Activated CD8-positive, alpha-beta T cell treated with anti-CD3 and anti-CD28 coated beads for 36 hours (primary cell): ENCODE measurements around the gene COPS6. TPM values are rescaled to one million over a fixed set of nuclear protein-coding genes. Genes with fewer than 3 reads are reported as not detected.

ENCODE experiments used
- ATAC-seq: fragments of 200-7000 bp; cut with Tn5 transposase; one replicate; pipeline ENCODE4 v1.10.0; 2021; ENCODE audit warnings: mild to moderate bottlenecking, moderate library complexity
- CTCF ChIA-PET: fragments of 350-600 bp; sonication (Branson Sonifier 250); formaldehyde crosslinking; loops from one replicate; lab custom pipeline; 2021; ENCODE audit warnings: antibody characterized with exemption; lab: Charles Lee
- POLR2A ChIA-PET: fragments of 350-600 bp; sonication (Branson Sonifier 250); formaldehyde crosslinking; loops from one replicate; lab custom pipeline; 2021; ENCODE audit warnings: antibody characterized with exemption; lab: Charles Lee
- DNase-seq: peaks from one replicate; pipeline ENCODE4 v3.0.0-alpha.2; 2020
- H3K27ac Mint-ChIP-seq: one replicate; pipeline ENCODE4 v1.8.0; 2021; ENCODE audit warnings: mild to moderate bottlenecking, mixed read lengths
- H3K27me3 Mint-ChIP-seq: one replicate; pipeline ENCODE4 v1.8.0; 2021; ENCODE audit warnings: mixed read lengths
- H3K36me3 Mint-ChIP-seq: one replicate; pipeline ENCODE4 v1.8.0; 2021; ENCODE audit warnings: low read depth, mixed read lengths
- H3K4me1 Mint-ChIP-seq: one replicate; pipeline ENCODE4 v1.8.0; 2021; ENCODE audit warnings: low read depth, mixed read lengths
- H3K4me3 Mint-ChIP-seq: one replicate; pipeline ENCODE4 v1.8.0; 2021; ENCODE audit warnings: mild to moderate bottlenecking, moderate library complexity, mixed read lengths
- H3K9me3 Mint-ChIP-seq: one replicate; pipeline ENCODE4 v1.8.0; 2021; ENCODE audit warnings: mixed read lengths
- intact Hi-C: fragments of 100-400 bp; cut with micrococcal nuclease; formaldehyde crosslinking; loops from one replicate; pipeline ENCODE4 v1.10.0; 2022
- total RNA-seq, 2 experiments: library from RNA; stranded (reverse); gene quantifications; one replicate each; pipeline ENCODE4 v1.2.3, GENCODE V29; 2021
- TF ChIP-seq, protein P1 (sequence below): fragments of 200-600 bp; IDR thresholded peaks from one replicate; pipeline ENCODE4 v1.8.0; 2022; ENCODE audit warnings: antibody characterized with exemption, mild to moderate bottlenecking

The COPS6 gene
- total RNA-seq, 2 experiments from 2014 or later = 81.3 to 86.3 TPM

DNA sequence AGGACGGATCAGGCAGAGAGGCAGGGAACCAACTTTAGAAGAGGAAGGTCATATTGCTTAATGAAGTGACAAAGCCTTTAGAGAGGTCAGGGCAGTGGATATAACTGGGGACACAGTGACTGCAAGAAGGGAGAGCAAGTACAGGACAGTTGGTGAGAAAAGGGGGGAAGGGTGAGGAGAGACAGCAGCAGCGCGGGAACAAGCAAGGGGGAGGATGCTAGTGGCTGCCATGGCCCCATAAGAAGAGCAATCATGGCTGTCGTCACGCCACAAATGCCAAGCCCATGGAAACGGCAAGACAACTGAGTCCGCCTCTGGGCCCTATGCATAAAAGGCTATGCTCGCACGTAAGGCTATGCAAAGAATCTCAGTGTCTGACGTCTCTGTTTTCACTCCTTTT is 16.3 kb upstream of the COPS6 start:
- ATAC-seq (no peak), DNase-seq (no peak)
- no peaks in the 10 kb centered on the region for H3K27me3 Mint-ChIP-seq
- H3K27ac Mint-ChIP-seq = no peak overlapping the region
- TF ChIP-seq, protein P1, sequence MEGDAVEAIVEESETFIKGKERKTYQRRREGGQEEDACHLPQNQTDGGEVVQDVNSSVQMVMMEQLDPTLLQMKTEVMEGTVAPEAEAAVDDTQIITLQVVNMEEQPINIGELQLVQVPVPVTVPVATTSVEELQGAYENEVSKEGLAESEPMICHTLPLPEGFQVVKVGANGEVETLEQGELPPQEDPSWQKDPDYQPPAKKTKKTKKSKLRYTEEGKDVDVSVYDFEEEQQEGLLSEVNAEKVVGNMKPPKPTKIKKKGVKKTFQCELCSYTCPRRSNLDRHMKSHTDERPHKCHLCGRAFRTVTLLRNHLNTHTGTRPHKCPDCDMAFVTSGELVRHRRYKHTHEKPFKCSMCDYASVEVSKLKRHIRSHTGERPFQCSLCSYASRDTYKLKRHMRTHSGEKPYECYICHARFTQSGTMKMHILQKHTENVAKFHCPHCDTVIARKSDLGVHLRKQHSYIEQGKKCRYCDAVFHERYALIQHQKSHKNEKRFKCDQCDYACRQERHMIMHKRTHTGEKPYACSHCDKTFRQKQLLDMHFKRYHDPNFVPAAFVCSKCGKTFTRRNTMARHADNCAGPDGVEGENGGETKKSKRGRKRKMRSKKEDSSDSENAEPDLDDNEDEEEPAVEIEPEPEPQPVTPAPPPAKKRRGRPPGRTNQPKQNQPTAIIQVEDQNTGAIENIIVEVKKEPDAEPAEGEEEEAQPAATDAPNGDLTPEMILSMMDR = no peak
- CTCF ChIA-PET = interaction anchor here (1.1 kb wide), 1 partner anchor 14 kb away, joined by 3 read pairs; no protein-coding TSS in a partner anchor
- H3K4me1 Mint-ChIP-seq = peaks cover 1% of the 10 kb centered on the region
- peaks cover 81% of the 10 kb centered on the region for H3K36me3 Mint-ChIP-seq
- H3K9me3 Mint-ChIP-seq = peaks cover 29% of the 10 kb centered on the region
- POLR2A ChIA-PET = interaction anchor here (0.8 kb wide), 1 partner anchor 556 kb away, joined by 3 read pairs; no protein-coding TSS in a partner anchor
- H3K4me3 Mint-ChIP-seq = no peak overlapping the region
- intact Hi-C loops = no loop called here

GRCh38 chr7:100074841-100075240 is 13.9 kb upstream of the COPS6 start:
- peaks cover 9% of the 10 kb centered on the region for H3K4me1 Mint-ChIP-seq
- intact Hi-C loops = no loop called here
- H3K27ac Mint-ChIP-seq = no peak overlapping the region
- peaks cover 73% of the 10 kb centered on the region for H3K36me3 Mint-ChIP-seq
- POLR2A ChIA-PET = interaction anchor here (0.9 to 1.2 kb wide), 3 partner anchors 11 to 25 kb away, joined by 3 read pairs; no protein-coding TSS in a partner anchor
- TF ChIP-seq, protein P1 = no peak
- peaks cover 29% of the 10 kb centered on the region for H3K9me3 Mint-ChIP-seq
- CTCF ChIA-PET = interaction anchor here (1.3 kb wide), 1 partner anchor 53 kb away, joined by 4 read pairs; no protein-coding TSS in a partner anchor
- no peak for DNase-seq
- no peak overlapping the region for H3K4me3 Mint-ChIP-seq
- no peak for ATAC-seq
- H3K27me3 Mint-ChIP-seq = no peaks in the 10 kb centered on the region

DNA sequence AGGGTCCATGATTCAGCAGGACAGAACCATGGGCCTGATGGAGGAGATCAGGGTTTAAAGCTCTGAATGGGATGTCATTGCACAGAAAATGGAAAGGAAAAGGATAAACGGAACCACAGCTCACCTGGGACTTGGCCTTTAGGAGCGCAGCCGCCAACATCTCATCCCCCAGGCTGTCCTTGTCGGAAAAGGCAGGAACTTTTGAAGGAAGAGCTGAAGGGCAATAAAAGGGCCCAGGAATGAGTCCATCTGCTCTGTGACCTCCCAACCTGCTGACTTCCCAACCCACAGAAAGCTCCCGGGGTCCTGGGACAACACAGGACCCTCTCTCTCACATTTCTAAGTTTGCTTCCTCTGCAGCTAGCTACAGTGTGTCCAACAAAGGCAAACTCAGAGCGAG is 13.4 kb upstream of the COPS6 start:
- Mint-ChIP-seq H3K4me3 (no peak overlapping the region), H3K27ac (no peak overlapping the region), H3K36me3 (peaks cover 72% of the 10 kb centered on the region), H3K9me3 (peaks cover 26% of the 10 kb centered on the region), H3K4me1 (peaks cover 13% of the 10 kb centered on the region), H3K27me3 (no peaks in the 10 kb centered on the region)
- intact Hi-C loops = no loop called here
- no peak for DNase-seq
- TF ChIP-seq, protein P1 = no peak
- CTCF ChIA-PET = interaction anchor here (1.3 kb wide), 1 partner anchor 54 kb away, joined by 4 read pairs; no protein-coding TSS in a partner anchor
- POLR2A ChIA-PET = interaction anchor here (0.6 to 1.2 kb wide), 7 partner anchors 10 to 277 kb away, joined by 3 to 7 read pairs (median 4); no protein-coding TSS in a partner anchor
- ATAC-seq = no peak

GRCh38 chr7:100077205-100077604 is 11.6 kb upstream of the COPS6 start:
- intact Hi-C loops = no loop called here
- Mint-ChIP-seq H3K9me3 (peaks cover 8% of the 10 kb centered on the region), H3K27ac (no peak overlapping the region), H3K27me3 (no peaks in the 10 kb centered on the region), H3K4me1 (peaks cover 16% of the 10 kb centered on the region), H3K36me3 (peaks cover 59% of the 10 kb centered on the region), H3K4me3 (no peak overlapping the region)
- ChIA-PET POLR2A (interaction anchor here (0.9 kb wide), 1 partner anchor 17 kb away, joined by 3 read pairs; no protein-coding TSS in a partner anchor), CTCF (no interaction called here)
- ATAC-seq (no peak), DNase-seq (no peak)
- TF ChIP-seq, protein P1 = no peak

DNA sequence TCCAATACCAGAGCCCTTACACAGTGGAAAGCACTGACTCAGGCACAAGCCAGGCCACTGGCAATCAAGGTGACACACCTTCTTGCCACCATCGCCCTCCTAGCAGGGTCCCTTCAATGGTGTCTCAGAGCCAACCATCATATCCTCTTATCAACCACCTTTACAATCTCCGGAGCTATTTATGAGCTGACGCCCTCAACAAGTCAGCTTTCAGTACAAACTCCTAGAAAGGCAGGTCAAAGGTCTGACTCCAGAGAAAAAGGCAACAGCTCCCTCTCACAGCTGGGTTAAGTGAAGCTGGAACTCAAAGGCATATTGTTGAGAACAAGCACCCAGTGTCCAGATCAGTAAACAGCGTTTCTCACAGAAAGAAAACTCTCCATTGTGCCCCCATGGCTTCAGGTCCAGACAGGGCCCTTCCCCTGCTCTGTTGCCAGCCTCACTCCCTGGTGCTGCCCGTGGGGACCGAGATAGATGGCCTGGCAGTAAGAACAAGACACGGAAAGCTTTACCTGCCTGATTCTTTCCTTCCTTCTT is 9.7 kb upstream of the COPS6 start:
- TF ChIP-seq, protein P1 = no peak
- H3K4me3 Mint-ChIP-seq = peak overlapping the region; percentile 6
- H3K36me3 Mint-ChIP-seq = peaks cover 41% of the 10 kb centered on the region
- ATAC-seq (no peak), DNase-seq (no peak)
- H3K4me1 Mint-ChIP-seq = peaks cover 21% of the 10 kb centered on the region
- ChIA-PET POLR2A (interaction anchor here (1.0 to 1.1 kb wide), 3 partner anchors 12 to 81 kb away, joined by 3 read pairs; partner anchors contain the start of genes AP4M1 and MCM7), CTCF (interaction anchor here (1.1 to 1.3 kb wide), 2 partner anchors 20 to 85 kb away, joined by 3 read pairs; no protein-coding TSS in a partner anchor)
- H3K27me3 Mint-ChIP-seq = no peaks in the 10 kb centered on the region
- H3K27ac Mint-ChIP-seq = no peak overlapping the region
- no peaks in the 10 kb centered on the region for H3K9me3 Mint-ChIP-seq
- intact Hi-C loops = no loop called here
